Mucosa of descending colon (tissue), 3 donors: ENCODE measurements around the gene TUBB2B. TPM values are rescaled to one million over a fixed set of nuclear protein-coding genes. Genes with fewer than 3 reads are reported as not detected.
"Not testable (repeated sequence)": the region's sequence is repeated elsewhere in the genome, so short reads cannot be mapped to it uniquely, and the experiment has no call there.

Experiments
- ATAC-seq: fragments of 200-7000 bp; cut with Tn5 transposase; one replicate; pipeline ENCODE4 v1.9.1; 2020; ENCODE audit warnings: mild to moderate bottlenecking, moderate library complexity
- DNase-seq, 3 donors: peaks; one replicate each; pipeline ENCODE4 v3.0.0-alpha.2; 2020
- H3K36me3 ChIP-seq: fragments of 200-600 bp; one replicate; pipeline ENCODE4 v1.8.0; 2021; ENCODE audit warnings: low read depth, mild to moderate bottlenecking
- H3K4me1 ChIP-seq: fragments of 200-600 bp; one replicate; pipeline ENCODE4 v1.8.0; 2021; ENCODE audit warnings: low read depth, mild to moderate bottlenecking
- H3K4me3 ChIP-seq: fragments of 200-600 bp; one replicate; pipeline ENCODE4 v1.8.0; 2021; ENCODE audit warnings: mild to moderate bottlenecking
- H3K9me3 ChIP-seq: fragments of 200-600 bp; one replicate; pipeline ENCODE4 v1.8.0; 2021; ENCODE audit warnings: mild to moderate bottlenecking
- intact Hi-C, 2 donors: fragments of 100-400 bp; cut with DNase I in 1 of 2; cut with micrococcal nuclease in 1 of 2; formaldehyde crosslinking; loops; one replicate each; pipeline versions ENCODE4 v1.11.0 to v1.11.1; 2022; cut with DNase I, micrococcal nuclease
- total RNA-seq, 3 donors: library from RNA; stranded (reverse); fragmentation: NEBNext Ultra II Directional in 2 of 3; extraction: Animal tissue kit (Norgen Biotek cat#: 25700) in 2 of 3; gene quantifications; one replicate each; pipeline versions ENCODE4 v1.2.1 to v1.2.4, GENCODE V29; 2021 to 2023
- TF ChIP-seq, protein P1 (sequence below): fragments of 200-600 bp; IDR thresholded peaks from one replicate; pipeline ENCODE4 v1.8.0; 2022; ENCODE audit warnings: antibody characterized with exemption, mild to moderate bottlenecking
- donor health status: DM: no; HTN: no; CAD: no; lungs with moderate emphysema.
- donor health status: DM: no; HTN: no; CAD: no.
- donor health status: DM: no; HTN: yes; CAD: no.

The TUBB2B gene
- total RNA-seq, 3 donors from 2014 or later, result 0.87 to 18.5 (median 3.6) TPM

DNA sequence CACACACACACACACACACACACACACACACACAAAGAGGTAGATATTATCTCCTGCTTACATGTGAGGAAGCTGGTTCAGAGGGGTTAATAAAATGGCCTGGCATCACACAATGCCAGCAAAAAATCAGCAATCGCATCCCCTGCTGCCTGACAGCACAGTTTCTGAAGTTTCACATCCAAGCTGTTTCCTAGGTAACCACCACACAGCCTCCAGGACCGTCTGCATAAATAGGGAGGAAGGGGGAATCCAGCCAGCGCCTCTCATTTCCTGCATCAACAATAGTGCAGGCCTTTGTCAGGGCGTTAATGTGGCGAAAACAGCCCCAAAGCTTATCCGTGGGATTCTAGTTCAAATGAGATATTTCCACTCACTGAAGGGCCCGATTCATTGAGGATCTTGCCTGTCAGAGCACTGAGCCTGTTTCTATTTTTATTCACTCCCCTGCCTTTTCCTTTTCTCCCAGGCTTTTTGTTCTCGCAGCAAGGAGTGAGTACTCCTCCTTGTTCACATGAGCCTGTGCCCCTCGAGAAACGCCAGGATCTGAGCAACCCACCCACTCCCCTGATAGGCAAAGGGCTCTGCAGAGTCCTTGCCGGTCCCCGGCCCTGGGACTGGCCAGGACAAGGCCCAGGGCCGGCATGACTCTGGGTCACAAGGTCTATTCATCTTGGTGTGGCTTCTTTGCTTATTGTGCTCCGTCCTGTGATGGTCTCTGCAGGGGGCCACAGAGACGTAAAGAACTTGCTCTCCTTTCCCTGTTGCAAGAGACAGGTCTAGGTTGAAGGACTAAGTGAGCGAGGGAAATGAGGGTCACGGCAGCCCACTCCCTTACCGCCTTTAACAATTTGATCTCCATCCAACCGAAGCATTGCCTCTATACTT lies 32.7 kb downstream of the TUBB2B start:
- TF ChIP-seq, protein P1, sequence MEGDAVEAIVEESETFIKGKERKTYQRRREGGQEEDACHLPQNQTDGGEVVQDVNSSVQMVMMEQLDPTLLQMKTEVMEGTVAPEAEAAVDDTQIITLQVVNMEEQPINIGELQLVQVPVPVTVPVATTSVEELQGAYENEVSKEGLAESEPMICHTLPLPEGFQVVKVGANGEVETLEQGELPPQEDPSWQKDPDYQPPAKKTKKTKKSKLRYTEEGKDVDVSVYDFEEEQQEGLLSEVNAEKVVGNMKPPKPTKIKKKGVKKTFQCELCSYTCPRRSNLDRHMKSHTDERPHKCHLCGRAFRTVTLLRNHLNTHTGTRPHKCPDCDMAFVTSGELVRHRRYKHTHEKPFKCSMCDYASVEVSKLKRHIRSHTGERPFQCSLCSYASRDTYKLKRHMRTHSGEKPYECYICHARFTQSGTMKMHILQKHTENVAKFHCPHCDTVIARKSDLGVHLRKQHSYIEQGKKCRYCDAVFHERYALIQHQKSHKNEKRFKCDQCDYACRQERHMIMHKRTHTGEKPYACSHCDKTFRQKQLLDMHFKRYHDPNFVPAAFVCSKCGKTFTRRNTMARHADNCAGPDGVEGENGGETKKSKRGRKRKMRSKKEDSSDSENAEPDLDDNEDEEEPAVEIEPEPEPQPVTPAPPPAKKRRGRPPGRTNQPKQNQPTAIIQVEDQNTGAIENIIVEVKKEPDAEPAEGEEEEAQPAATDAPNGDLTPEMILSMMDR, result no peak
- intact Hi-C loops, result no loop called here
- Histone ChIP-seq H3K4me1 (no peaks in the 10 kb centered on the region), H3K4me3 (no peak overlapping the region), H3K36me3 (no peaks in the 10 kb centered on the region), H3K9me3 (no peaks in the 10 kb centered on the region)
- ATAC-seq, result no peak
- DNase-seq, result no peak

DNA sequence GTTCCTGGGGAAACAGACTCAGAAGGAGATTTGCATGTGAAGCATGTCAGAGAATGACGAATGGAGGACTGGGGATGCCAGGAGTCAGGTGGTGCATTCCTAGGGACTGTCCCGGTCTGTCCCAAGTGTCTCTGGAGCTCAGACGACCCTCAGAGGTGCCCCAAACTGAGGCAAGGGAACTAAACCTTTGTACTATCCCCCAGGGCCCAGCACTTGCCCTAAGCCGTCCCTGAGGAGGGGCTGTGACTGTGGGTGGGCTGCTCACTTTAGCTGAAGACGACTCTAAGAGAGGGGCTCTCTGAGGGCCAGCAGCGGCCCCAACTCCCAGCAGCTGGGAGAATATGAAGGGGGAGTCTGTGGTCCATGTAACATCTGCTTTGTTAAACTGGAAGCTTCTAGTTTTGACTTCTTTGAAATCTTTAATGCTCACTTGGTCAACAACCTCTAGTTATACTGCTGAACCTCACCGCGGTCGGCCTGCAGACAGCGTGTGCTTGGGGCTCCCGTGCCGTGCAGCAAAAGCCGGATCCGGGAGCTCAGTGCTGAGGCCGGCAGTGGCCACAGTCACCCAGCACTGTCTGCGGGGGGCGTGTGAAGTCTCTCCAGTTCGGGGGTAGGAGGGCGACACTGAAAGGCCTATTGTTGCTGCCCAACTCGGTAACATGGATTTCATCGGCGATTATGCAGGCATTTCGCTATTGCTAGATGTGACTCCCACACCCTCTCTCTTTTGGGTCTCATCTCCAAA lies 34.2 kb downstream of the TUBB2B start:
- intact Hi-C loops, result no loop called here
- TF ChIP-seq, protein P1, result no peak
- no peaks in the 10 kb centered on the region for H3K9me3 ChIP-seq
- ATAC-seq (no peak), DNase-seq (no peak)
- no peaks in the 10 kb centered on the region for H3K4me1 ChIP-seq
- no peak overlapping the region for H3K4me3 ChIP-seq
- no peaks in the 10 kb centered on the region for H3K36me3 ChIP-seq

DNA sequence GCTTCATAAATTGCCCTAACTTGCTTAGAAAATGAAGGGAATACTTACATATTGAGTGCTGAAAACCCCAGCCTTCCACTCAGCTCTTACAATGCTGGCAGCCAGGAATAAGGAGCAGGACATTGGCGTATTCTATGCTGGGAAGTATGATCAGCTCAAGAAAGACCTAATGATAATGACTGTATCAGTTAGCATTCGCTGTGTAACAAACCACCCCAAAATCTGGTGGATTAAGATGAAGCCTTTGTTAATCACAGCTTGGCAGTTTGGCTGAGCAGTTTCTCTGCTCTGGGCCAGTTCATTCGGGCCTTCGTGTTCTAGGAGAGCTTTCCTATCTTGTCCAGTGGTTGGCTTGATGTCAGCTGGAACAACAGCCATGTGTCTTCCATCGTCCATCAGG lies 36.7 kb downstream of the TUBB2B start:
- no peaks in the 10 kb centered on the region for H3K9me3 ChIP-seq
- TF ChIP-seq, protein P1, result no peak

DNA sequence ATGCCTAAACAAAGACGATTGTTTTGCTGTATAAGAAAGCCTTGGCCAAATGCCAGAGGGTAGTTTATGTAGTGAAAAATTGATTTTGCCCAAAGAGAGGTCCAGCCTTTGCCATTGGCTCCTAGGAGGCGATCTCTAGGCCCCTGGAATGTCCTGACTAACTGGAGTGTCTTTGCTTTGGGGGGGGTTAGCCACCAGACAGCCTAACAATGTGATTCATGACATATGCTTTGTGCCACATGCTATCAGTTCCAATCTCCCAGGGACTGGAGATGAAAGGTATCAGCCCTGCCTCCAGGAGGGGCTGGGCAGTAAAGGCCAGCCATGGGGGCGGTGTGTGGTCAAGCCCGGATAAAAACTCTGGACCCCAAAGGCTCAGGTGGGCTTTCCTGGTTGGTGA lies 37.4 kb downstream of the TUBB2B start:
- DNase-seq (no peak), ATAC-seq (no peak)
- intact Hi-C loops, result no loop called here
- Histone ChIP-seq H3K36me3 (no peaks in the 10 kb centered on the region), H3K4me3 (no peak overlapping the region), H3K4me1 (no peaks in the 10 kb centered on the region), H3K9me3 (no peaks in the 10 kb centered on the region)
- TF ChIP-seq, protein P1, result no peak

More for the DNA sequence above, 36.7 kb downstream of the TUBB2B start:
- H3K4me3 ChIP-seq, result no peak overlapping the region
- no peak for ATAC-seq
- no peaks in the 10 kb centered on the region for H3K4me1 ChIP-seq
- DNase-seq, result no peak
- no peaks in the 10 kb centered on the region for H3K36me3 ChIP-seq
- intact Hi-C loops, result no loop called here

DNA sequence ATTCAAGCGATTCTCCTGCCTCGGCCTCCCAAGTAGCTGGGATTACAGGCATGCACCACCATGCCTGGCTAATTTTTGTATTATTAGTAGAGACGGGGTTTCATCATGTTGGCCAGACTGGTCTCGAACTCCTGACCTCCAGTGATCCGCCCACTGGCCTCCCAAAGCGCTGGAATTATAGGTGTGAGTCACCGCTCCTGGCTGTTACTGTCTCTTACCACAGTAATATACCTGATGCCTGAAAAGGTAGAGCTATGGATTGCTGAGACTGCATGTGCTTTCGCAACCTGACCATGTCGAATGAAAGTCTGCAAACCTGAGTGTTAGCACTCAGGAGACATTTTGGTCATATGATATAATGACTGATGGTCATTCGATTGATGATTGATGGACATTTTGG lies 38.3 kb downstream of the TUBB2B start:
- ATAC-seq, H3K9me3 ChIP-seq, DNase-seq, H3K4me1 ChIP-seq, H3K4me3 ChIP-seq, H3K36me3 ChIP-seq, intact Hi-C loops: not testable (repeated sequence)

DNA sequence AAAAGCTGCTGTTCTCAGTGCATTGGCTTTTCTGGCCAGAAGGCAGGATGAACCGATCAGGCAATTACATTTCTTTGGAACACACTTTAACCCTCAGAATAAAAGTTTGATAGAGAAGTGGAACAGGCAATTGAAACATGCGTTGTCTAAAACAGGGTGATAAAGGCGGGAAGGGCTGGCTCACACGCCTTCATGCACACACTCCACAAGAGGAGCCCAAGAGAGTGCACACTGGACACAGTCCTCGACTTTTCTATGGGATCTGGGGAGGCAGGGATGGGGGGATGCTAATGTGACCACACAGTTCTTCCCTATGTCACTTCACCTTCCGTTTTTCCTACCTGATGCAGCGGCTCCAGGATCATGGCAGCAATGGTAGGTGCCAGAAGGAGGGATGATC lies 39.2 kb downstream of the TUBB2B start:
- Histone ChIP-seq H3K4me1 (no peaks in the 10 kb centered on the region), H3K9me3 (no peaks in the 10 kb centered on the region), H3K36me3 (no peaks in the 10 kb centered on the region), H3K4me3 (no peak overlapping the region)
- TF ChIP-seq, protein P1, result no peak
- intact Hi-C loops, result no loop called here
- DNase-seq (no peak), ATAC-seq (no peak)
